C4-2B (cell line): ENCODE results near the gene KLRF2.

Experiments used
- ZFX ChIP-seq: fragments of 450-650 bp; IDR thresholded peaks from 2 replicates; pipeline ENCODE4 v1.6.1; 2017
- TF ChIP-seq, protein P1 (sequence below): fragments of 450-650 bp; conservative IDR thresholded peaks from 2 replicates; pipeline ENCODE4 v1.5.1; 2017; ENCODE audit warnings: mild to moderate bottlenecking

DNA sequence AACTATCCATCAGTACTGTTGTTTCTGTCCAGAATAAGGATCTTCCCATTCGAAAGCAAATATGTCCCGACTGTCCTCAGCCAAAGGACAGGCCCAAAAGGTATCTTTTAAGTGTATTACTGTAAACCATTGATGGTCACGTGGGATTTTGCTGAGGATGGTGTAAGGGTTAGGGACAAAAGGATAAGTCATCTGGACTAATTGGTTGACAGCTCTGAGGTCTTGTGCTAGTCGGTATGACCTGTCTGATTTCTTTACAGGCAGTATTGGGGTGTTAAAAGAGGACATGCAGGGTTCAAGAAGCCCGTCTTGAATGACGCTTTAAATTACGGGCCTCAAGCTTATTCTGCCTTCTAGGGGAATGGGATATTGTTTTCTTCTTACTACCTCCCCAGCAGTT is 26.5 kb downstream of the KLRF2 start:
- TF ChIP-seq, protein P1, sequence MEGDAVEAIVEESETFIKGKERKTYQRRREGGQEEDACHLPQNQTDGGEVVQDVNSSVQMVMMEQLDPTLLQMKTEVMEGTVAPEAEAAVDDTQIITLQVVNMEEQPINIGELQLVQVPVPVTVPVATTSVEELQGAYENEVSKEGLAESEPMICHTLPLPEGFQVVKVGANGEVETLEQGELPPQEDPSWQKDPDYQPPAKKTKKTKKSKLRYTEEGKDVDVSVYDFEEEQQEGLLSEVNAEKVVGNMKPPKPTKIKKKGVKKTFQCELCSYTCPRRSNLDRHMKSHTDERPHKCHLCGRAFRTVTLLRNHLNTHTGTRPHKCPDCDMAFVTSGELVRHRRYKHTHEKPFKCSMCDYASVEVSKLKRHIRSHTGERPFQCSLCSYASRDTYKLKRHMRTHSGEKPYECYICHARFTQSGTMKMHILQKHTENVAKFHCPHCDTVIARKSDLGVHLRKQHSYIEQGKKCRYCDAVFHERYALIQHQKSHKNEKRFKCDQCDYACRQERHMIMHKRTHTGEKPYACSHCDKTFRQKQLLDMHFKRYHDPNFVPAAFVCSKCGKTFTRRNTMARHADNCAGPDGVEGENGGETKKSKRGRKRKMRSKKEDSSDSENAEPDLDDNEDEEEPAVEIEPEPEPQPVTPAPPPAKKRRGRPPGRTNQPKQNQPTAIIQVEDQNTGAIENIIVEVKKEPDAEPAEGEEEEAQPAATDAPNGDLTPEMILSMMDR: no peak
- no peak for TF ChIP-seq ZFX
